ENCODE data around the gene TANGO2. TPM values are rescaled to one million over a fixed set of nuclear protein-coding genes. Genes with fewer than 3 reads are reported as not detected.

Gene TANGO2
- total and polyA plus RNA-seq, 7 experiments from 2014 or later = 20.0 to 43.1 (median 38.6) TPM

DNA sequence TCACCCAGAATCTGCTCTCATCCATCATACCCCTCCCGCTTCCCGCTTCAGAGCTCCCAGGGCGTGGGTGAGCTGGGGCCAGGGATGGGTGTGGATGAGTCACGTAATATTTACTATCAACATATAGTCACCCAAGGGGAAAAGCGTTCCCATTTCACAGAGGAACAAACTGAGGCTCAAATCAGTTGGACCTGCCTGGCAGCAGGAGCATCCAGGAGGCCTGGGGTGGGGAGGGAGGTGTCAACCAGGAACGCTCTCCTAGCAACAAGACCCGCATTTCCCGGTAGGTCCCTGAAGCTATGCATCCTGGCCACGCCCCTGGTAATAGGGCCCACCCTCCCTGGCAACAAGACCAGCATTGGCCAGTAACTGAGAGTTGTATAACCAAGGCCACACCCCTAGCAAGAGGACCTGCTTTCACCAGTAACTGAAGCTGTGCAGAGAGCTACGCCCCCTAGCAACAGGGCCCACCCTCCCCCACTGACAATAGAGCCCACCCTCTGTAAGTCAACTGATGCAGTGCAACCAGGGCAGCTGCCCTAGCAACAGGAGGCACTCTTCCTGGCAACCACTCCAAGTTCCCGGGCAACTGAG, 46.5 kb upstream of the TANGO2 start:
- Mint-ChIP-seq H3K27me3 (no peaks in the 10 kb centered on the region), H3K4me1 (peaks cover 8 to 35% (median 12%) of the 10 kb centered on the region in 7 donors), H3K4me3 (no peak overlapping the region), H3K9me3 (no peaks in the 10 kb centered on the region), H3K27ac (no peak overlapping the region), H3K36me3 (no peaks in the 10 kb centered on the region)
- no peaks in the 10 kb centered on the region for H3K27me3 ChIP-seq (ENCODE audit: control insufficient read depth in 2 of 2, insufficient read depth in 2 of 2, low read length in 2 of 2)
- H3K4me1 ChIP-seq (ENCODE audit: control insufficient read depth in 2 of 2, insufficient read depth in 2 of 2, low read length in 2 of 2) = peaks cover 7 to 11% of the 10 kb centered on the region in 2 donors
- H3K4me3 ChIP-seq (ENCODE audit: low read length) = no peak overlapping the region
- peaks cover 0 to 3% (median 0%) of the 10 kb centered on the region in 3 experiments for H3K36me3 ChIP-seq (ENCODE audit: control insufficient read depth in 2 of 3, insufficient read depth in 3 of 3, low read length in 3 of 3)
- intact Hi-C loops (cut with micrococcal nuclease) = loop anchor here in 1 of 2 donors (5.0 kb wide), 1 partner anchor 143 kb away; the partner anchor contains the start of genes RANBP1 and TRMT2A
- peak; percentile 55 for ATAC-seq
- ChIA-PET POLR2A (no interaction called here), CTCF (interaction anchor here (1.0 kb wide), 1 partner anchor 154 kb away, joined by 3 read pairs; no protein-coding TSS in a partner anchor)
- H3K27ac ChIP-seq (ENCODE audit: low read depth, low read length) = no peak overlapping the region
- no peaks in the 10 kb centered on the region for H3K9me3 ChIP-seq (ENCODE audit: control insufficient read depth in 2 of 3, low read length in 3 of 3)
- no peak for DNase-seq

DNA sequence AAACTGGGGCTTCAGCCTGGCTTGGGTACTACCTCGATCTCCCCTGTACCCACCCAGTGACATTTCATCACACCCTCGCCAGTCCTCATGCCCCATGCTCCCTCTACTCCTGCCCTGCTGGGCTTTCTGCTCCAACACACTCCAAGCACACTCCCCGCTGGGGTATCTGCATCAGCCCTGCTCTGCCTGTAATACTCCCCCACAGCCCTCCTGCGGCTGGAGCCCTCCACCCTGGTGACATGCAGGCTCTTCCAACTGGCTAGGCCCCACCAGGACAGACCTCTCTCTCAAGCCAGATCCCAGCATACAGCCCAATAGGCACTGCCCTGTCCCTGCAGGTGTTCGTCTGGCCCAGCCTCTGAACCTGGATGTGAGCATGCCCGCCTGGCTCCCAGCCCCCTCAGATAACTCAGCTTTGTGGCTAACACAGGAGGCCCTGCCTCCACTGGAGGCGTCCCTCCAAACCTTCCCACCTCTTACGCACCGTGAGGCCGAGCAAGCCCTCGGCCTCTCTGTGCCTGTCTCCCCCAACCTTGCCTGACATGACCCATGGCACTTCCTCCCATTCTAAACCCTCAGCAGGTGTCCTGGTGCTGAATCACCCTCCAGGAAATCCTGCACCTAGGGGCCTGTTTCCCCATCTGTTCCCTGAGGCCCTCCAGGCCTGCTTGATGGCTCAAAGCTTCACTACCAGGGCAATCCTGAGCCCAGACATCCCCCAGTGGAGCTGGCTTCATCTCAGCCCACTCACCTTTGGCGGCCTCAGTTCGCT, 45.8 kb upstream of the TANGO2 start:
- ATAC-seq (no peak), DNase-seq (no peak)
- Mint-ChIP-seq H3K27me3 (no peaks in the 10 kb centered on the region), H3K4me1 (peaks cover 8 to 35% (median 12%) of the 10 kb centered on the region in 7 donors), H3K36me3 (no peaks in the 10 kb centered on the region), H3K27ac (peak overlapping the region in 3 of 9 donors; percentile 38 to 88 (median 82)), H3K9me3 (no peaks in the 10 kb centered on the region), H3K4me3 (peak overlapping the region in 1 of 10 donors; percentile 7)
- no peaks in the 10 kb centered on the region for H3K9me3 ChIP-seq (ENCODE audit: control insufficient read depth in 2 of 3, low read length in 3 of 3)
- intact Hi-C loops (cut with micrococcal nuclease) = loop anchor here in 1 of 2 donors (5.0 kb wide), 1 partner anchor 142 kb away; the partner anchor contains the start of genes RANBP1 and TRMT2A
- ChIA-PET CTCF (interaction anchor here (1.0 kb wide), 1 partner anchor 153 kb away, joined by 3 read pairs; no protein-coding TSS in a partner anchor), POLR2A (no interaction called here)
- H3K4me3 ChIP-seq (ENCODE audit: low read length) = no peak overlapping the region
- no peaks in the 10 kb centered on the region for H3K36me3 ChIP-seq (ENCODE audit: control insufficient read depth in 2 of 3, insufficient read depth in 3 of 3, low read length in 3 of 3)
- H3K27ac ChIP-seq (ENCODE audit: low read depth, low read length) = no peak overlapping the region
- H3K27me3 ChIP-seq (ENCODE audit: control insufficient read depth in 2 of 2, insufficient read depth in 2 of 2, low read length in 2 of 2) = no peaks in the 10 kb centered on the region
- H3K4me1 ChIP-seq (ENCODE audit: control insufficient read depth in 2 of 2, insufficient read depth in 2 of 2, low read length in 2 of 2) = peaks cover 7 to 11% of the 10 kb centered on the region in 2 donors

DNA sequence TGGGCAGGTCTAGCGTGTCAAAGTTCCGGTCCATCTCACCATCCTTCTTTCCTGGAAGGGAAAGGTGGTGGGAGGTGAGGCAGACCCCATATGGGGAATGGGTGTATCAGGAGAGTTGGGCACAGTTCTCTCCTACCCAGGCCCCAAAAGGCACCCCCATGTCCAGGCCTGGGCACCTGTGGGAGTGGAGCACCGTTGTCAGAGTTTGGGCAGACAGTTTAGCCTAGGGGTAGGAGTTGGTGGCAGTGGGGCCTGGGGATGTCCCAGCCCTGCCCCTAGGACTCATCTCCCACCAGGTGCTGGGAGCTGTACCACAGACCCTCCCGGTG, 45.2 kb upstream of the TANGO2 start:
- POLR2A ChIA-PET = no interaction called here
- H3K4me1 Mint-ChIP-seq = peaks cover 5 to 31% (median 10%) of the 10 kb centered on the region in 7 donors
- no peak overlapping the region for H3K4me3 Mint-ChIP-seq
- no peaks in the 10 kb centered on the region for H3K9me3 ChIP-seq (ENCODE audit: control insufficient read depth in 2 of 3, low read length in 3 of 3)
- peak overlapping the region in 1 of 9 donors; percentile 38 for H3K27ac Mint-ChIP-seq
- no peak overlapping the region for H3K27ac ChIP-seq (ENCODE audit: low read depth, low read length)
- H3K4me3 ChIP-seq (ENCODE audit: low read length) = no peak overlapping the region
- CTCF ChIA-PET = no interaction called here
- intact Hi-C loops (cut with micrococcal nuclease) = no loop called here
- ATAC-seq = no peak
- no peaks in the 10 kb centered on the region for H3K27me3 ChIP-seq (ENCODE audit: control insufficient read depth in 2 of 2, insufficient read depth in 2 of 2, low read length in 2 of 2)
- H3K27me3 Mint-ChIP-seq = no peaks in the 10 kb centered on the region
- no peaks in the 10 kb centered on the region for H3K36me3 ChIP-seq (ENCODE audit: control insufficient read depth in 2 of 3, insufficient read depth in 3 of 3, low read length in 3 of 3)
- DNase-seq = no peak
- peaks cover 3 to 9% of the 10 kb centered on the region in 2 donors for H3K4me1 ChIP-seq (ENCODE audit: control insufficient read depth in 2 of 2, insufficient read depth in 2 of 2, low read length in 2 of 2)
- H3K36me3 Mint-ChIP-seq = no peaks in the 10 kb centered on the region
- H3K9me3 Mint-ChIP-seq = no peaks in the 10 kb centered on the region

DNA sequence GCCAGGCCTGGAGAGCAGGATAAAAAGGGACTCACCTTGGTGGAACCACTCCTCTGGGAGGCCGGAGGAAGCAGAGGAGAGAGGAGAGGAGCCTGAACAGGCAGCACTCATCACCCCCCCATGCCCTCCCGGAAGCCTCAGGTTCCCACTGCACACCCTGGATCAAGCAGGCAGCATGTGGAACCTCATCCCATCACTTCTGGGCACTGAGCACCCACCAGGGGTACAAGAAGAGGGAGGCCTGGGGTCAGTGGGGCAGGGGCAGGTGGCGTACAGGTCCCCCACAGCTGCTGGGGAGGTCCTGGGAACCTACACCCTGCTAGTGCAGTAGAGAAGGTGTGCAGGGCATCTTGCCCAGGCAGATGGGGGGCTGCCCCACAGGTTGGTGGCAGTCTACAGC, 44.2 kb upstream of the TANGO2 start:
- no peaks in the 10 kb centered on the region for H3K9me3 ChIP-seq (ENCODE audit: control insufficient read depth in 2 of 3, low read length in 3 of 3)
- no peaks in the 10 kb centered on the region for H3K36me3 Mint-ChIP-seq
- H3K4me1 ChIP-seq (ENCODE audit: control insufficient read depth in 2 of 2, insufficient read depth in 2 of 2, low read length in 2 of 2) = no peaks in the 10 kb centered on the region
- H3K4me3 ChIP-seq (ENCODE audit: low read length) = no peak overlapping the region
- no peak overlapping the region for H3K4me3 Mint-ChIP-seq
- ATAC-seq (no peak), DNase-seq (no peak)
- H3K27me3 ChIP-seq (ENCODE audit: control insufficient read depth in 2 of 2, insufficient read depth in 2 of 2, low read length in 2 of 2) = no peaks in the 10 kb centered on the region
- intact Hi-C loops (cut with micrococcal nuclease) = no loop called here
- no peak overlapping the region for H3K27ac Mint-ChIP-seq
- H3K27ac ChIP-seq (ENCODE audit: low read depth, low read length) = no peak overlapping the region
- POLR2A ChIA-PET = no interaction called here
- H3K9me3 Mint-ChIP-seq = no peaks in the 10 kb centered on the region
- H3K36me3 ChIP-seq (ENCODE audit: control insufficient read depth in 2 of 3, insufficient read depth in 3 of 3, low read length in 3 of 3) = no peaks in the 10 kb centered on the region
- peaks cover 0 to 22% (median 5%) of the 10 kb centered on the region in 7 donors for H3K4me1 Mint-ChIP-seq
- no peaks in the 10 kb centered on the region for H3K27me3 Mint-ChIP-seq
- CTCF ChIA-PET = no interaction called here

DNA sequence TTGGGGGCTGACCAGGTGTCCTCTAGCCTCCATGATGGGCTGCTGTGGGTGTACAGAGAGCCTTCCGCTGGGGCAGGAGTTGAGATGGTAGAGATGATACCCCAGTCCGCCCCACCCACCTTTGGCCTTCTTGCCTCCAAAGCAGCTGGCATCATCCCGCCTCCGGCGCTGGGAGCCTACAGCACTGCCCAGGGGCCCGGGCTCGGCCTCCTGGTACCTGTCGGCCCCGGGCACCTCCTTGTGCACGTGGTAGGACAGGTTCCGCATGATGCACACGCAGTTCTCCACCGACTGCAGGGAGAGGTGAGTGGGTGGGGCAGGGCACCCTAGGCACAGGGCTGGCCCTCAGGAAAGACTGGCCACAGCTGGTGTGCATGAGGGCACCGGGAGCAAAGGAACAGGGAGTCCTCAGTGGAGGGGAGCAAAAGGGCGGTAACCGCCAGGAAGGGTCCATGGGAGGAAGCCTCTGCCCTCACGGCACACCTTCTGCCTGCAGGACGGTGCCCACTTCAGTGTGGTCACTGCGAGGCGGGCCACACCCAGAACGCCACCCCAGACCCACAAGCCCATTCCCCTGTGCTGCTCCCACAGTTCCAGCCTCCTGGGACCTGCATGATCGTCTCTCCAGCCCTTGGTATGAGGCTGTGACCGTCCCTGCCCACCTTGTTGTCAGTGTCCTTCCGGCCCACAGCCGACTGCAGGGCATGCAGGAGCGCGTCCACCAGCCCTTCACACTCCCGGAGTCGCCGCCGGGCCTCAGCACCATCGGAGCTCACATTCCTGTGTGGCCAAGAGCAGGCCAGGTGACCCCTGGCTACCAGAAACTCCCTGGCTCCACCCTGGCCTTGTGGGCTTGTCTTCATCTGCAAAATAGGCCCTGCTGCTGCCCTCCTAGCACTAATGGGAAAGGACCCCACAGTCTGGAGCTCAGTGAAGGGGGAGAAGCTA, 43.3 kb upstream of the TANGO2 start:
- no peaks in the 10 kb centered on the region for H3K27me3 Mint-ChIP-seq
- no peaks in the 10 kb centered on the region for H3K36me3 Mint-ChIP-seq
- intact Hi-C loops (cut with micrococcal nuclease) = no loop called here
- Histone ChIP-seq H3K9me3 (ENCODE audit: control insufficient read depth in 2 of 3, low read length in 3 of 3) (no peaks in the 10 kb centered on the region), H3K4me3 (ENCODE audit: low read length) (no peak overlapping the region), H3K27ac (ENCODE audit: low read depth, low read length) (no peak overlapping the region), H3K36me3 (ENCODE audit: control insufficient read depth in 2 of 3, insufficient read depth in 3 of 3, low read length in 3 of 3) (no peaks in the 10 kb centered on the region), H3K27me3 (ENCODE audit: control insufficient read depth in 2 of 2, insufficient read depth in 2 of 2, low read length in 2 of 2) (no peaks in the 10 kb centered on the region), H3K4me1 (ENCODE audit: control insufficient read depth in 2 of 2, insufficient read depth in 2 of 2, low read length in 2 of 2) (no peaks in the 10 kb centered on the region)
- DNase-seq (no peak), ATAC-seq (no peak)
- no peaks in the 10 kb centered on the region for H3K9me3 Mint-ChIP-seq
- no peak overlapping the region for H3K27ac Mint-ChIP-seq
- H3K4me3 Mint-ChIP-seq = no peak overlapping the region
- H3K4me1 Mint-ChIP-seq = peaks cover 0 to 15% (median 5%) of the 10 kb centered on the region in 7 donors
- ChIA-PET POLR2A (no interaction called here), CTCF (no interaction called here)

DNA sequence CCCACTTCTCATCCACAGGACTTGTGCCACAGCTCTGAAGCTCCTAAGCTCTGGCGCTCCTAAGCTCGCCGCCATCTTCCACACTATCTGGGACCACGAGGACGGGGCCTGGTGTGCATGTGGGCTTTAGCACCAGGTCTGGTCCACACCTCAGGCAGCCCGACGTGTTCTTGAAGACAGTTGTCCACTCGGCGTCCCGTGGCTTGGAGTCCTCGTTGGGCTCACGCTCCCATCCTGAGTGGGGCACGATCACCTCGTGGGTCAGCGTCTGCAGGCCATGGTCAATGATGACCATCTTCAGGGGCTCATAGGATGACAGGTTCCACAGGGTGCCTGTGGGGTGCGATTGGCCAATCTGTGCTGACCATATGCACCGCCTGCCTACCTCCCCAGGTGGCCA, 42.2 kb upstream of the TANGO2 start:
- Mint-ChIP-seq H3K36me3 (no peaks in the 10 kb centered on the region), H3K27me3 (no peaks in the 10 kb centered on the region), H3K27ac (no peak overlapping the region), H3K4me3 (no peak overlapping the region), H3K4me1 (peaks cover 0 to 15% (median 5%) of the 10 kb centered on the region in 7 donors), H3K9me3 (no peaks in the 10 kb centered on the region)
- Histone ChIP-seq H3K4me3 (ENCODE audit: low read length) (no peak overlapping the region), H3K27ac (ENCODE audit: low read depth, low read length) (no peak overlapping the region), H3K9me3 (ENCODE audit: control insufficient read depth in 2 of 3, low read length in 3 of 3) (no peaks in the 10 kb centered on the region), H3K4me1 (ENCODE audit: control insufficient read depth in 2 of 2, insufficient read depth in 2 of 2, low read length in 2 of 2) (no peaks in the 10 kb centered on the region), H3K36me3 (ENCODE audit: control insufficient read depth in 2 of 3, insufficient read depth in 3 of 3, low read length in 3 of 3) (no peaks in the 10 kb centered on the region), H3K27me3 (ENCODE audit: control insufficient read depth in 2 of 2, insufficient read depth in 2 of 2, low read length in 2 of 2) (no peaks in the 10 kb centered on the region)
- DNase-seq = no peak
- POLR2A ChIA-PET = no interaction called here
- ATAC-seq = no peak
- intact Hi-C loops (cut with micrococcal nuclease) = no loop called here
- CTCF ChIA-PET = no interaction called here
